Measurements from ENCODE around the gene PMF1.
A peak's percentile ranks its signal among the peaks of the same experiment; 100 is the strongest.

PMF1 gene

GRCh38 chr1:156284112-156284511 is 71.3 kb downstream of the PMF1 start, which contains the start of gene TMEM79:
Gene TMEM79 (plus strand): TSS chr1:156284325. CDS start chr1:156285227, 902 bp downstream.
- no peaks in the 10 kb centered on the region for H3K9me3 Mint-ChIP-seq (ENCODE audit: low read depth)
- no peaks in the 10 kb centered on the region for H3K36me3 Mint-ChIP-seq
- no peaks in the 10 kb centered on the region for H3K27me3 Mint-ChIP-seq
- H3K4me1 Mint-ChIP-seq (ENCODE audit: low read depth): peaks cover 27% of the 10 kb centered on the region
- peak within 1 kb of the TSS; percentile 99 for H3K4me3 Mint-ChIP-seq
- peak within 1 kb of the TSS; percentile 98 for H3K27ac Mint-ChIP-seq

GRCh38 chr1:156284757-156285156 is 72.0 kb downstream of the PMF1 start:
- Mint-ChIP-seq H3K27ac (no peak overlapping the region), H3K9me3 (ENCODE audit: low read depth) (no peaks in the 10 kb centered on the region), H3K36me3 (no peaks in the 10 kb centered on the region), H3K27me3 (no peaks in the 10 kb centered on the region), H3K4me3 (peak overlapping the region; percentile 38), H3K4me1 (ENCODE audit: low read depth) (peaks cover 27% of the 10 kb centered on the region)

- Mint-ChIP-seq H3K4me3 (no peak overlapping the region), H3K27me3 (no peaks in the 10 kb centered on the region), H3K4me1 (ENCODE audit: low read depth) (peaks cover 22% of the 10 kb centered on the region), H3K9me3 (ENCODE audit: low read depth) (no peaks in the 10 kb centered on the region), H3K36me3 (no peaks in the 10 kb centered on the region), H3K27ac (no peak overlapping the region)
Measured at GRCh38 chr1:156285437-156285836, 72.6 kb downstream of the PMF1 start.

DNA sequence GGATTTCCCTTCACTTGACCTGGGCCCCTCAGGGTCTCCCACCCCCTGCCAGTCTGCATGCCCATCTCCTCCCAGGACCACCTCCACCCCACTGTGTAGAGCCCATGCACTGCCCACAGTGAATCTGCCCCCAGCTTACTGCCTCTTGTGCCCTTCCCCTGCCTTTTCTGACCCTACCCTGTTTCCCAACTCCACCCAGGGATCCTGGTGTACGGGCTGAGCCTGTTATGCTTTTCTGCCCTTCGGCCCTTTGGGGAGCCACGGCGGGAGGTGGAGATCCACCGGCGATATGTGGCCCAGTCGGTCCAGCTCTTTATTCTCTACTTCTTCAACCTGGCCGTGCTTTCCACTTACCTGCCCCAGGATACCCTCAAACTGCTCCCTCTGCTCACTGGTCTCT is 73.3 kb downstream of the PMF1 start:
- Mint-ChIP-seq H3K4me3 (no peak overlapping the region), H3K9me3 (ENCODE audit: low read depth) (no peaks in the 10 kb centered on the region), H3K36me3 (no peaks in the 10 kb centered on the region), H3K4me1 (ENCODE audit: low read depth) (peaks cover 17% of the 10 kb centered on the region), H3K27me3 (no peaks in the 10 kb centered on the region), H3K27ac (no peak overlapping the region)

All from activated naive CD8-positive, alpha-beta T cell (primary cell).